RPMI8226 (cell line): ENCODE data around the gene DAAM1.
A peak's percentile ranks its signal among the peaks of the same experiment; 100 is the strongest.

Experiments
- DNase-seq: peaks from one replicate; pipeline ENCODE4 v3.0.0-alpha.2; 2015

Gene DAAM1

GRCh38 chr14:59344691-59345455 lies 156.4 kb downstream of the DAAM1 start:
- no peak for DNase-seq

- no peak for DNase-seq
These were observed 157.9 kb downstream of the DAAM1 start for GRCh38 chr14:59346329-59346728.

- DNase-seq: no peak
These were observed 158.5 kb downstream of the DAAM1 start for GRCh38 chr14:59346796-59347510.

GRCh38 chr14:59347511-59347900 lies 159.0 kb downstream of the DAAM1 start:
- DNase-seq: no peak

GRCh38 chr14:59347915-59348314 lies 159.4 kb downstream of the DAAM1 start:
- DNase-seq: no peak

GRCh38 chr14:59349258-59349701 lies 160.8 kb downstream of the DAAM1 start:
- DNase-seq: no peak

GRCh38 chr14:59352961-59353360 lies 164.5 kb downstream of the DAAM1 start:
- no peak for DNase-seq

- no peak for DNase-seq
These were observed 166.2 kb downstream of the DAAM1 start for GRCh38 chr14:59354666-59355065.

GRCh38 chr14:59355091-59355490 lies 166.6 kb downstream of the DAAM1 start:
- DNase-seq: peak; percentile 9

GRCh38 chr14:59356312-59356711 lies 167.8 kb downstream of the DAAM1 start:
- no peak for DNase-seq

GRCh38 chr14:59356767-59357166 lies 168.3 kb downstream of the DAAM1 start:
- no peak for DNase-seq

GRCh38 chr14:59358102-59358501 lies 169.6 kb downstream of the DAAM1 start:
- peak; percentile 23 for DNase-seq

- DNase-seq: no peak
These were observed 170.3 kb downstream of the DAAM1 start for GRCh38 chr14:59358784-59359183.

GRCh38 chr14:59359431-59360124 lies 171.1 kb downstream of the DAAM1 start:
- DNase-seq: peak; percentile 74

GRCh38 chr14:59360233-59360632 lies 171.8 kb downstream of the DAAM1 start:
- no peak for DNase-seq

- DNase-seq: peak; percentile 45
These were observed 172.7 kb downstream of the DAAM1 start for GRCh38 chr14:59360923-59361794.

GRCh38 chr14:59362513-59362912 lies 174.0 kb downstream of the DAAM1 start:
- no peak for DNase-seq

- no peak for DNase-seq
These were observed 175.2 kb downstream of the DAAM1 start for GRCh38 chr14:59363531-59364226.

GRCh38 chr14:59370158-59370742 lies 181.8 kb downstream of the DAAM1 start:
- DNase-seq: no peak

- no peak for DNase-seq
These were observed 183.3 kb downstream of the DAAM1 start for GRCh38 chr14:59371771-59372170.

- DNase-seq: no peak
These were observed 185.6 kb downstream of the DAAM1 start for GRCh38 chr14:59374048-59374447.

GRCh38 chr14:59376686-59377085 lies 188.2 kb downstream of the DAAM1 start:
- no peak for DNase-seq
